OCI-LY3 (cell line): ENCODE results near the gene FBXW7.

ENCODE experiments used
- H2AFZ ChIP-seq: fragments of 200-600, 300-600 bp; shearing (Covaris generic); 2 replicates; pipeline ENCODE4 v1.6.0; 2014; ENCODE audit warnings: antibody characterized with exemption, low read depth, low read length
- H3K27ac ChIP-seq: fragments of 200-600, 300-600 bp; sonication (generic); 2 replicates; pipeline ENCODE4 v1.5.1; 2014; ENCODE audit warnings: mild to moderate bottlenecking, low read length, moderate library complexity, mixed read lengths
- H3K27me3 ChIP-seq: fragments of 200-600, 300-600 bp; sonication (generic); 2 replicates; pipeline ENCODE4 v1.6.1; 2014; ENCODE audit warnings: low read depth, low read length, mixed read lengths
- H3K36me3 ChIP-seq: fragments of 200-600, 300-600 bp; sonication (generic); replicated peaks from 2 replicates; pipeline ENCODE3; 2014; ENCODE audit warnings: low read depth, low read length, mixed read lengths
- H3K4me1 ChIP-seq: fragments of 300-600, 200-600 bp; sonication (generic); 2 replicates; pipeline ENCODE4 v1.6.1; 2014; ENCODE audit warnings: low read length, mixed read lengths
- H3K4me2 ChIP-seq: fragments of 200-600, 300-600 bp; sonication (generic); 2 replicates; pipeline ENCODE4 v1.6.1; 2014; ENCODE audit warnings: low read length, mixed read lengths
- H3K4me3 ChIP-seq: fragments of 300-600, 200-600 bp; sonication (generic); 2 replicates; pipeline ENCODE4 v1.5.1; 2014; ENCODE audit warnings: antibody characterized with exemption, mild to moderate bottlenecking, low read length, moderate library complexity
- H3K79me2 ChIP-seq: fragments of 300-600, 200-600 bp; shearing (Covaris generic); 2 replicates; pipeline ENCODE4 v1.6.1; 2014; ENCODE audit warnings: mild to moderate bottlenecking, low read length, mixed read lengths
- H3K9ac ChIP-seq: fragments of 300-600, 200-600 bp; shearing (Covaris generic); 2 replicates; pipeline ENCODE4 v1.6.0; 2014; ENCODE audit warnings: mild to moderate bottlenecking, low read length, moderate library complexity
- H3K9me3 ChIP-seq: fragments of 200-600, 300-600 bp; shearing (Covaris generic); 2 replicates; pipeline ENCODE4 v1.6.1; 2014; ENCODE audit warnings: low read length, mixed read lengths; ENCODE audit not compliant: insufficient read depth
- H4K20me1 ChIP-seq: fragments of 200-600, 300-600 bp; sonication (generic); 2 replicates; pipeline ENCODE4 v1.6.1; 2016; ENCODE audit warnings: low read length, mixed read lengths; ENCODE audit not compliant: insufficient read depth
- CTCF ChIP-seq: fragments of 200-600, 300-600 bp; sonication (generic); IDR thresholded peaks from 2 replicates; pipeline ENCODE4 v1.5.1; 2014; ENCODE audit warnings: antibody characterized with exemption, low read length, low read depth
- EZH2phosphoT487 ChIP-seq: fragments of 200-600 bp; shearing (Covaris generic); IDR thresholded peaks from 2 replicates; pipeline ENCODE4 v1.6.1; 2018; ENCODE audit warnings: antibody characterized with exemption, mixed run types, low read depth

FBXW7 gene

GRCh38 chr4:152398060-152398459 is 137.8 kb downstream of the FBXW7 start:
- H3K79me2 ChIP-seq: peaks cover 56% of the 10 kb centered on the region
- TF ChIP-seq CTCF (peak; percentile 57), EZH2phosphoT487 (no peak)

GRCh38 chr4:152394791-152395190 is 141.1 kb downstream of the FBXW7 start:
- Histone ChIP-seq H3K36me3 (peaks cover 1% of the 10 kb centered on the region), H4K20me1 (peaks cover 19% of the 10 kb centered on the region), H3K4me3 (no peak overlapping the region), H3K27me3 (no peaks in the 10 kb centered on the region), H3K27ac (no peak overlapping the region), H3K4me2 (no peak overlapping the region), H3K9me3 (no peaks in the 10 kb centered on the region), H3K9ac (no peak overlapping the region), H3K4me1 (peaks cover 39% of the 10 kb centered on the region), H3K79me2 (peaks cover 59% of the 10 kb centered on the region), H2AFZ (no peak overlapping the region)
- TF ChIP-seq EZH2phosphoT487: no peak
- no peak for TF ChIP-seq CTCF

More at GRCh38 chr4:152398060-152398459, 137.8 kb downstream of the FBXW7 start:
- peaks cover 14% of the 10 kb centered on the region for H3K36me3 ChIP-seq
- peaks cover 57% of the 10 kb centered on the region for H3K4me1 ChIP-seq
- peaks cover 32% of the 10 kb centered on the region for H4K20me1 ChIP-seq
- H3K9ac ChIP-seq: no peak overlapping the region
- no peaks in the 10 kb centered on the region for H3K27me3 ChIP-seq
- H3K4me3 ChIP-seq: no peak overlapping the region
- no peak overlapping the region for H3K27ac ChIP-seq
- H2AFZ ChIP-seq: no peak overlapping the region
- no peak overlapping the region for H3K4me2 ChIP-seq
- H3K9me3 ChIP-seq: no peaks in the 10 kb centered on the region

- peaks cover 19% of the 10 kb centered on the region; the same call in 1 of the 2 replicates for H4K20me1 ChIP-seq
These were observed 143.8 kb downstream of the FBXW7 start for GRCh38 chr4:152392079-152392478.

GRCh38 chr4:152390216-152390615 is 145.7 kb downstream of the FBXW7 start:
- H3K36me3 ChIP-seq: peaks cover 5% of the 10 kb centered on the region
- H3K4me3 ChIP-seq: no peak overlapping the region
- H3K9me3 ChIP-seq: no peaks in the 10 kb centered on the region
- no peak overlapping the region for H3K4me2 ChIP-seq
- TF ChIP-seq EZH2phosphoT487 (no peak), CTCF (no peak)
- H4K20me1 ChIP-seq: 0 out of 2 replicates have a peak, but pooled peaks cover 16% of the 10 kb centered on the region
- peaks cover 44% of the 10 kb centered on the region for H3K79me2 ChIP-seq
- H3K4me1 ChIP-seq: peaks cover 6% of the 10 kb centered on the region; the same call in 1 of the 2 replicates
- H3K9ac ChIP-seq: no peak overlapping the region
- no peaks in the 10 kb centered on the region for H3K27me3 ChIP-seq
- no peak overlapping the region for H2AFZ ChIP-seq
- no peak overlapping the region for H3K27ac ChIP-seq

More at GRCh38 chr4:152392079-152392478, 143.8 kb downstream of the FBXW7 start:
- H3K9ac ChIP-seq: no peak overlapping the region
- H3K27me3 ChIP-seq: no peaks in the 10 kb centered on the region
- peaks cover 15% of the 10 kb centered on the region for H3K4me1 ChIP-seq
- peaks cover 53% of the 10 kb centered on the region for H3K79me2 ChIP-seq
- no peak overlapping the region for H2AFZ ChIP-seq
- H3K27ac ChIP-seq: no peak overlapping the region
- H3K4me3 ChIP-seq: no peak overlapping the region
- no peaks in the 10 kb centered on the region for H3K9me3 ChIP-seq
- H3K4me2 ChIP-seq: no peak overlapping the region
- peaks cover 5% of the 10 kb centered on the region for H3K36me3 ChIP-seq
- TF ChIP-seq CTCF: no peak
- no peak for TF ChIP-seq EZH2phosphoT487
